Stomach (tissue), 4 donors: ENCODE data around the gene ZNF462.

Experiments used
- EP300 ChIP-seq: sonication (generic); formaldehyde crosslinking; IDR thresholded peaks from one replicate; pipeline ENCODE4 v1.6.1; 2017; ENCODE audit warnings: antibody characterized with exemption
- POLR2A ChIP-seq, 4 donors: fragments of 450-650 bp; IDR thresholded peaks; one replicate each; pipeline ENCODE4 v1.6.1; 2016; ENCODE audit warnings: antibody characterized with exemption in 4 of 4, control low read depth in 2 of 4, mild to moderate bottlenecking in 1 of 4, moderate library complexity in 1 of 4
- POLR2AphosphoS5 ChIP-seq, 3 donors: sonication (generic); formaldehyde crosslinking; IDR thresholded peaks; one replicate each; pipeline ENCODE4 v1.6.1; 2016; ENCODE audit warnings: antibody characterized with exemption in 3 of 3
- TF ChIP-seq, protein P1 (sequence below), 7 experiments: fragments of 450-650 bp in 4 of 7; fragments of 200-600 bp in 3 of 7; sonication (generic) in 3 of 7; IDR thresholded peaks; one replicate each; pipeline ENCODE4 v1.5.1; 2016 to 2019; ENCODE audit warnings: antibody characterized with exemption in 7 of 7, control low read depth in 2 of 7, mild to moderate bottlenecking in 1 of 7

DNA sequence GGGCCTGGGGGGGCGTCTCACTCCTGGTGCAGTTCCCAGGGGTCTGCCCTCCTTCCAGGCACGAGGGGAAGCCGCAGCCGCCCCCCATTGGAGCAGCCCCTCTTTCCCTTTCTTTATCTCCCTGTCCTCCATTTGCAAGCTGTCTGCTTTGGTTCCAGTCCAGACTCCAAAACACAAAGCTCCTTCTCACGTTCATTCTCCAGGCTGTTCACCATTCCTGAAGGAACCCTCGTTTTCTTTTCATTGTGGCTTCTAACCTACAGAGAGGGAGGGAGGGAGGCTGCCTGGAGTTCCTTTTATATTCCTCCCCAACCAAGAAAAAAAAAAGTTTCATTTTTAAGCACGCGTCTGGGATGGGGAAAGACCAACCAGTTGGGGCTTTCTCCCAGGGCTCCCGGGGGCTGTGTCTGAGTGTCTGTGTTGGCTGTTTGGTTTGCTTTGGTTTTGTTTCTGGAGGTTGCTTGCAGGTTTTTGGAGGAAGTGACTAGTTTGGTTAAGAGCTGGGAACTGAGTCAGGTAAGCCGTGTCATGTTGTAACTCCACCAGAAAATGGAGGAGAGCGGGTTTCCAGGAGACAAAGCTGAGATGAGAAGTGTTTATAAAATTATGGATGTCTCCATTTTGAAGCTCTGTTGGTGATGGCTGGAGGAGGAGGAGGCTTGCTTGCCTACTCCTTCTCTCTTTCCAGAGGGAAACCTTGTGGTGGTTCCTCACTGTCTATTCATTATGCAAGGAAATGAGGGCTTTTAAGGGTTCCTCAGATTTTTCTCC is 1.6 kb downstream of the ZNF462 start:
- TF ChIP-seq, protein P1, sequence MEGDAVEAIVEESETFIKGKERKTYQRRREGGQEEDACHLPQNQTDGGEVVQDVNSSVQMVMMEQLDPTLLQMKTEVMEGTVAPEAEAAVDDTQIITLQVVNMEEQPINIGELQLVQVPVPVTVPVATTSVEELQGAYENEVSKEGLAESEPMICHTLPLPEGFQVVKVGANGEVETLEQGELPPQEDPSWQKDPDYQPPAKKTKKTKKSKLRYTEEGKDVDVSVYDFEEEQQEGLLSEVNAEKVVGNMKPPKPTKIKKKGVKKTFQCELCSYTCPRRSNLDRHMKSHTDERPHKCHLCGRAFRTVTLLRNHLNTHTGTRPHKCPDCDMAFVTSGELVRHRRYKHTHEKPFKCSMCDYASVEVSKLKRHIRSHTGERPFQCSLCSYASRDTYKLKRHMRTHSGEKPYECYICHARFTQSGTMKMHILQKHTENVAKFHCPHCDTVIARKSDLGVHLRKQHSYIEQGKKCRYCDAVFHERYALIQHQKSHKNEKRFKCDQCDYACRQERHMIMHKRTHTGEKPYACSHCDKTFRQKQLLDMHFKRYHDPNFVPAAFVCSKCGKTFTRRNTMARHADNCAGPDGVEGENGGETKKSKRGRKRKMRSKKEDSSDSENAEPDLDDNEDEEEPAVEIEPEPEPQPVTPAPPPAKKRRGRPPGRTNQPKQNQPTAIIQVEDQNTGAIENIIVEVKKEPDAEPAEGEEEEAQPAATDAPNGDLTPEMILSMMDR (IDR thresholded peaks at IDR 0.05): no peak
- no peak for TF ChIP-seq EP300
- TF ChIP-seq POLR2AphosphoS5 (IDR thresholded peaks at IDR 0.05): no peak
- no peak for TF ChIP-seq POLR2A (IDR thresholded peaks at IDR 0.05)
